Spleen (tissue), 11 donors: ENCODE data around the gene PVALEF. TPM values are rescaled to one million over a fixed set of nuclear protein-coding genes. Genes with fewer than 3 reads are reported as not detected.

Experiments
- DNase-seq: peaks from one replicate; pipeline ENCODE4 v3.0.0-alpha.2; 2020
- H3K27ac ChIP-seq, 8 donors: fragments of 200-600 bp; sonication (generic) in 7 of 8; 1 replicate in 4 of 8; 2 replicates in 4 of 8; pipeline versions ENCODE4 v1.5.0 to v1.8.0; 2016 to 2021; ENCODE audit warnings: inconsistent platforms in 4 of 8, mild to moderate bottlenecking in 4 of 8, moderate library complexity in 1 of 8
- H3K27me3 ChIP-seq, 7 donors: fragments of 200-600 bp; sonication (generic) in 6 of 7; replicated peaks in 1 of 7; 1 replicate in 4 of 7; 2 replicates in 3 of 7; pipeline versions ENCODE4 v1.5.0 to v1.8.0; 2016 to 2021; ENCODE audit warnings: inconsistent platforms in 3 of 7, mild to moderate bottlenecking in 1 of 7
- H3K36me3 ChIP-seq, 6 donors: fragments of 200-600 bp; sonication (generic) in 5 of 6; 1 replicate in 4 of 6; 2 replicates in 2 of 6; pipeline versions ENCODE4 v1.5.0 to v1.8.0; 2016 to 2021; ENCODE audit warnings: inconsistent platforms in 2 of 6
- H3K4me1 ChIP-seq, 6 donors: fragments of 200-600 bp; sonication (generic) in 5 of 6; 1 replicate in 3 of 6; 2 replicates in 3 of 6; pipeline versions ENCODE4 v1.5.0 to v1.8.0; 2016 to 2021; ENCODE audit warnings: inconsistent platforms in 3 of 6
- H3K4me3 ChIP-seq, 8 donors: fragments of 200-600 bp; sonication (generic) in 7 of 8; 1 replicate in 4 of 8; 2 replicates in 4 of 8; pipeline versions ENCODE4 v1.5.0 to v1.8.0; 2016 to 2021; ENCODE audit warnings: inconsistent platforms in 4 of 8, mild to moderate bottlenecking in 4 of 8, moderate library complexity in 2 of 8
- H3K9me3 ChIP-seq, 8 donors: fragments of 200-600 bp; sonication (generic) in 7 of 8; 1 replicate in 4 of 8; 2 replicates in 4 of 8; pipeline versions ENCODE4 v1.5.0 to v1.8.0; 2016 to 2021; ENCODE audit warnings: inconsistent platforms in 4 of 8
- CTCF ChIP-seq, 11 experiments: fragments of 200-600 bp in 7 of 11; fragments of 450-650 bp in 4 of 11; sonication (generic) in 4 of 11; IDR thresholded peaks in 8 of 11; conservative IDR thresholded peaks in 3 of 11; 1 replicate in 7 of 11; 2 replicates in 4 of 11; pipeline versions ENCODE4 v1.4.0 to v1.8.0; 2016 to 2021; ENCODE audit warnings: antibody characterized with exemption in 11 of 11, inconsistent platforms in 4 of 11, mild to moderate bottlenecking in 1 of 11
- POLR2A ChIP-seq, 3 donors: fragments of 450-650 bp; IDR thresholded peaks; one replicate each; pipeline ENCODE4 v1.5.1; 2017; ENCODE audit warnings: antibody characterized with exemption in 3 of 3, mild to moderate bottlenecking in 1 of 3
- POLR2AphosphoS5 ChIP-seq, 3 donors: sonication (generic); formaldehyde crosslinking; IDR thresholded peaks; one replicate each; pipeline ENCODE4 v1.5.1; 2017; ENCODE audit warnings: antibody characterized with exemption in 3 of 3
- WGBS, 5 donors: extraction: QIAGEN DNeasy Blood & Tissue Kit in 3 of 5; methylation state at CpG; one replicate each; pipeline versions ENCODE4 v1.1.5 to v1.1.7; 2013 to 2018; 5-methylcytosine and 5-hydroxymethylcytosine counted together
- intact Hi-C: fragments of 100-400 bp; cut with DNase I; formaldehyde crosslinking; loops from one replicate; pipeline ENCODE4 v1.15.0; 2023; ENCODE audit warnings: low total_unique reads
- polyA plus RNA-seq, 3 donors: library from polyadenylated mRNA; stranded (reverse); fragments of 200-250 nt; gene quantifications; one replicate each; pipeline ENCODE4 v1.2.1, GENCODE V29; 2013
- total RNA-seq, 7 donors: library from RNA; depleted of rRNA in 3 of 7; stranded (reverse); fragments of >200 nt in 3 of 7; fragmentation: NEBNext Ultra II Directional in 4 of 7; extraction: Animal tissue kit (Norgen Biotek cat#: 25700) in 4 of 7; gene quantifications; one replicate each; pipeline versions ENCODE4 v1.1.0 to v1.2.1, GENCODE V29; 2016 to 2021
- donor health status: healthy with polysubstance abuse.
- donor health status: DM: no; HTN: no; CAD: no; lungs with moderate emphysema.
- donor health status: DM: no; HTN: no; CAD: no.
- donor health status: Bipolar disorder and iron deficiency.
- donor health status: healthy.
- donor health status: DM: no; HTN: no; CAD: no.
- donor health status: DM: yes; HTN: yes; CAD: no.

Gene PVALEF
- total and polyA plus RNA-seq, 10 donors = not detected

GRCh38 chr17:81207610-81208581, 42.6 kb downstream of the PVALEF start:
- no peak overlapping the region for H3K27ac ChIP-seq
- H3K9me3 ChIP-seq = no peaks in the 10 kb centered on the region
- DNase-seq = no peak
- no peaks in the 10 kb centered on the region for H3K27me3 ChIP-seq
- TF ChIP-seq CTCF (IDR thresholded peaks at IDR 0.05 in 8 of 11, conservative IDR thresholded peaks at IDR 0.05 in 3 of 11) (no peak), POLR2AphosphoS5 (IDR thresholded peaks at IDR 0.05) (peak in 1 of 3 donors; percentile 16)
- intact Hi-C loops = no loop called here
- H3K36me3 ChIP-seq = peaks cover 0 to 46% (median 10%) of the 10 kb centered on the region in 6 donors
- H3K4me1 ChIP-seq = peaks cover 0 to 12% (median 5%) of the 10 kb centered on the region in 6 donors
- 75 to 83% (median 79%) methylated on average over 16 to 21 of the region's 21 CpGs for WGBS, 5 donors
- H3K4me3 ChIP-seq = no peak overlapping the region

- Histone ChIP-seq H3K27me3 (no peaks in the 10 kb centered on the region), H3K36me3 (peaks cover 0 to 39% (median 10%) of the 10 kb centered on the region in 6 donors), H3K27ac (no peak overlapping the region), H3K4me1 (peaks cover 0 to 12% (median 5%) of the 10 kb centered on the region in 6 donors), H3K4me3 (no peak overlapping the region), H3K9me3 (no peaks in the 10 kb centered on the region)
- TF ChIP-seq CTCF (IDR thresholded peaks at IDR 0.05 in 8 of 11, conservative IDR thresholded peaks at IDR 0.05 in 3 of 11) = no peak
- TF ChIP-seq POLR2A (IDR thresholded peaks at IDR 0.05) = no peak
- TF ChIP-seq POLR2AphosphoS5 (IDR thresholded peaks at IDR 0.05) = no peak
- WGBS, 5 donors = 95 to 96% (median 95%) methylated on average over 10 of the region's 10 CpGs
- intact Hi-C loops = no loop called here
- DNase-seq = no peak
Measured at GRCh38 chr17:81208651-81209050, 43.3 kb downstream of the PVALEF start.

- Histone ChIP-seq H3K4me3 (no peak overlapping the region), H3K27me3 (no peaks in the 10 kb centered on the region), H3K36me3 (peaks cover 0 to 34% (median 10%) of the 10 kb centered on the region in 6 donors), H3K27ac (no peak overlapping the region), H3K9me3 (no peaks in the 10 kb centered on the region), H3K4me1 (peaks cover 0 to 12% (median 5%) of the 10 kb centered on the region in 6 donors)
- no peak for DNase-seq
- WGBS, 5 donors = 96 to 100% (median 98%) methylated on average over 14 to 16 of the region's 16 CpGs
- intact Hi-C loops = no loop called here
- TF ChIP-seq POLR2A (IDR thresholded peaks at IDR 0.05) = no peak
- no peak for TF ChIP-seq CTCF (IDR thresholded peaks at IDR 0.05 in 8 of 11, conservative IDR thresholded peaks at IDR 0.05 in 3 of 11)
- TF ChIP-seq POLR2AphosphoS5 (IDR thresholded peaks at IDR 0.05) = no peak
Measured at GRCh38 chr17:81209141-81209540, 43.8 kb downstream of the PVALEF start.

GRCh38 chr17:81210466-81210865, 45.2 kb downstream of the PVALEF start:
- H3K4me3 ChIP-seq = no peak overlapping the region
- intact Hi-C loops = no loop called here
- H3K4me1 ChIP-seq = peaks cover 0 to 12% (median 5%) of the 10 kb centered on the region in 6 donors
- no peaks in the 10 kb centered on the region for H3K9me3 ChIP-seq
- peaks cover 0 to 26% (median 10%) of the 10 kb centered on the region in 6 donors for H3K36me3 ChIP-seq
- 61 to 70% (median 63%) methylated on average over 10 of the region's 10 CpGs for WGBS, 5 donors
- DNase-seq = no peak
- no peak overlapping the region for H3K27ac ChIP-seq
- TF ChIP-seq CTCF (IDR thresholded peaks at IDR 0.05 in 8 of 11, conservative IDR thresholded peaks at IDR 0.05 in 3 of 11) = no peak
- TF ChIP-seq POLR2A (IDR thresholded peaks at IDR 0.05) = no peak
- TF ChIP-seq POLR2AphosphoS5 (IDR thresholded peaks at IDR 0.05) = no peak
- no peaks in the 10 kb centered on the region for H3K27me3 ChIP-seq
